Nephron progenitor cell (in vitro differentiated cells): ENCODE measurements around the gene HJV.
A peak's percentile ranks its signal among the peaks of the same experiment; 100 is the strongest.

Experiments used
- DNase-seq: peaks from one replicate; pipeline ENCODE4 v3.0.0; 2021
- H3K27ac Mint-ChIP-seq: 2 replicates; pipeline ENCODE4 v1.8.0; 2021; ENCODE audit warnings: mild to moderate bottlenecking, moderate library complexity, mixed read lengths
- H3K27me3 Mint-ChIP-seq: 2 replicates; pipeline ENCODE4 v1.8.0; 2021; ENCODE audit warnings: mild to moderate bottlenecking, low read depth, mixed read lengths; ENCODE audit not compliant: poor library complexity
- H3K36me3 Mint-ChIP-seq: 2 replicates; pipeline ENCODE4 v1.8.0; 2021; ENCODE audit warnings: low read depth, mixed read lengths
- H3K4me1 Mint-ChIP-seq: 2 replicates; pipeline ENCODE4 v1.8.0; 2021; ENCODE audit warnings: mixed read lengths
- H3K4me3 Mint-ChIP-seq: 2 replicates; pipeline ENCODE4 v1.8.0; 2021; ENCODE audit warnings: mild to moderate bottlenecking, moderate library complexity, mixed read lengths
- H3K9me3 Mint-ChIP-seq: 2 replicates; pipeline ENCODE4 v1.8.0; 2021; ENCODE audit warnings: mild to moderate bottlenecking, moderate library complexity, mixed read lengths
- TF ChIP-seq, protein P1 (sequence below): fragments of 200-600 bp; sonication (generic); IDR thresholded peaks from 2 replicates; pipeline ENCODE4 v1.5.0; 2021; ENCODE audit warnings: antibody characterized with exemption

Gene HJV

DNA sequence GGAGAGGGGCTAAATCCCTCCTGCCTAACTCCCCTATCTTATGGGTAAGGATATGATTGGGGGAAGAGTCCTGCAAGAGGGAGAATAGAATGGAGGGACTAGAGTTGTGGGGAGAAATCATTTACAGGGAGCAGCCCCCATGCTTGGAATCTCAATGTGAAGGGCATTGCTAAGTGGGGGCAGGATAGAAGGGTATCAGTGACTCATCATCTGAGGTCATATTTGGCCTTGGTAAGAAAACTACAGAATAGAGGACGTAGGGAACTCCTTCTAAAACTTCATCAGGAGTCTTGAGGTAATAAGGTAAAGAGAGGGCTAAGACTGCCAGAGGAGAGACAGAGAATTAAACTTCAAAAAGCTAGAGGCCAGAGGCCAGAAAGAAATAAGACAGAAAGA, 487 bp downstream of the HJV start:
- no peak for DNase-seq
- Mint-ChIP-seq H3K27ac (no peak overlapping the region), H3K36me3 (no peaks in the 10 kb centered on the region), H3K4me3 (no peak overlapping the region), H3K9me3 (peaks cover 4% of the 10 kb centered on the region), H3K4me1 (peaks cover 19% of the 10 kb centered on the region), H3K27me3 (peaks cover 82% of the 10 kb centered on the region)
- TF ChIP-seq, protein P1, sequence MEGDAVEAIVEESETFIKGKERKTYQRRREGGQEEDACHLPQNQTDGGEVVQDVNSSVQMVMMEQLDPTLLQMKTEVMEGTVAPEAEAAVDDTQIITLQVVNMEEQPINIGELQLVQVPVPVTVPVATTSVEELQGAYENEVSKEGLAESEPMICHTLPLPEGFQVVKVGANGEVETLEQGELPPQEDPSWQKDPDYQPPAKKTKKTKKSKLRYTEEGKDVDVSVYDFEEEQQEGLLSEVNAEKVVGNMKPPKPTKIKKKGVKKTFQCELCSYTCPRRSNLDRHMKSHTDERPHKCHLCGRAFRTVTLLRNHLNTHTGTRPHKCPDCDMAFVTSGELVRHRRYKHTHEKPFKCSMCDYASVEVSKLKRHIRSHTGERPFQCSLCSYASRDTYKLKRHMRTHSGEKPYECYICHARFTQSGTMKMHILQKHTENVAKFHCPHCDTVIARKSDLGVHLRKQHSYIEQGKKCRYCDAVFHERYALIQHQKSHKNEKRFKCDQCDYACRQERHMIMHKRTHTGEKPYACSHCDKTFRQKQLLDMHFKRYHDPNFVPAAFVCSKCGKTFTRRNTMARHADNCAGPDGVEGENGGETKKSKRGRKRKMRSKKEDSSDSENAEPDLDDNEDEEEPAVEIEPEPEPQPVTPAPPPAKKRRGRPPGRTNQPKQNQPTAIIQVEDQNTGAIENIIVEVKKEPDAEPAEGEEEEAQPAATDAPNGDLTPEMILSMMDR, result no peak

DNA sequence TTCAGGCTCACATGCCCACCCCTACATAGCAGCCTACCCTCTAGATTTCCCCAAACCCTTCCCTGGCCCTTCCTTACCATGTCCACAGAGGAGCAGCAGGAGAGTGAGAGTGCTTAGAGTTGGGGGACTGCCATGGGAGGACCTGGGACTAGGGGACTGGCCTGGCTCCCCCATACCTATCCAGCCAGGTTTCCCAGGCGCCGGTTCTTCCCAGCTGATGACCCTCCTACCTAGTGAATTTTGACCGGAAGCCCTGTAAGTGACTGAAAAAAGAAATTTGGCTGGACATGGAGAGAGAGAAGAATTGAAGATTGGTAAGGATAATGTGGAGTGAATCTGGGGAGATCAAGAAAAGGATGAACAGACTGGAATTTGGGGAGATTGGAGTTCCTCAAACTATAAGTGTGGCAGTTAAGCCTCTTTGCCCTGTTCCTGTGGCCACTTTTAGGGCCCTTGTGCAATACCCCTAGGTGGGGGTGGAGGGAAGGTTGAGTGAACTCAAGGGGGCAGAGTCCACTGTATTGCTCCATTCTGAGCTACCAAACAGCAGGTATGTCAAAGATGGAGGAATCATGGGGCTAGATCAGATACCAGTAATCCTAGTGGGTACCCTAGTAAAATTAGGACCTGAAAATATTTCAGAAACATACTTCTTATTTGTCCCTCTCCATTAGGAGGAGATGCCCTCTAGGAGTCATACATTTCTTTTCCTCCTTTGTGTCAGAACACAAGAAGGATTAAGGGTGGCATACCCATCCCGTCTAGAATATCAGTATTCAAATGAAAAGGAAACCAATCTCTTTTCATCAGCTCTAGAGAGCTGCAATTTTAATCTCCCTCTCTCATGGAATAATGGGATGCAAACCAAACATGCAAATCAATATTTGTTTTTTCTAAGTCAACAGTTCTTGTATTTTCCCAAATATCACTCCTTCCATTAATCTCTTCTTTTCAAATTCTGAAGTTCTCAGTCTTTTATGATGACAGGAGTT, 1.2 kb downstream of the HJV start:
- Mint-ChIP-seq H3K4me3 (peak overlapping the region; percentile 65), H3K27ac (no peak overlapping the region), H3K9me3 (peaks cover 4% of the 10 kb centered on the region), H3K27me3 (peaks cover 87% of the 10 kb centered on the region), H3K4me1 (peaks cover 19% of the 10 kb centered on the region), H3K36me3 (no peaks in the 10 kb centered on the region)
- TF ChIP-seq, protein P1, result no peak
- DNase-seq, result no peak

DNA sequence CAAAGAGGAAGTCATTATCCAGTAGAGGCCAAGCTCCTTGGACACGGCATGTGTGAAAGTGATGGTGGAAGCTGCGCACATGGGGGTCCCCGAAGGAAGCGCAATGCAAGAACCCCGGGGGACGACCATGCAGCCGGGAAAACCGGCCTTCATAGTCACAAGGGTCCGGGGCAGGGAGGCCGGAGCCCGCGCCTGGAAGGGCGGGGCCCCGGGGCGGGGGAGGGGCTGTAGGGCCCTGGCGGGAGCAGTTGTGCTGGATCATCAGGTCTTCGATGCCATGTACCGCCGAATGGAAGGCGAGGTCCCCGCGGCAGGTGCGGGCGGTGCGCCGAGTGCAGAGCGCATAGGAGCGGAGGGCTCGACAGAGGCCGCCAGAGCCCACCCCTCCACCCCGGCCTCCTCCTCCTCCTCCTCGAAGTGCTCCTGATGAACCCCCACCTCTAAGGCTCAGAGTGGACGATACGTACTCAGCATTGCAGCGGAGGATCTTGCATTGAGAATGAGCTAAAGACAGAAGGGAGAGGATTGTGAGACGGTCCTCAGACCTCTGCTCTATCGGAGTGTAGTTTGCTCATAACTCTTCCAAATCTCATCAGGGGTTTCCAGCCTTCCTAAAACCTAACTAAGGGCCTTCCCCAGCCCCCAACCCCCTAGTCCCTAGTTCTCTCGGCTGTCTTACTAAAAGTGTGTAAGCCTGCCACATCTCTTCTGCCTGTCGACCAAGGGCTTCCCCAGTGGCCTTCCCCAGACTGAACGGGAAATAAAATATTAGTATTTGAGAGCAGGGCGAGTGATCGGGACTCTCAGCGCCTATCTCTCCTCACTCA, 2.1 kb downstream of the HJV start:
- Mint-ChIP-seq H3K4me3 (peak overlapping the region; percentile 65), H3K9me3 (peaks cover 4% of the 10 kb centered on the region), H3K4me1 (peaks cover 19% of the 10 kb centered on the region), H3K27ac (no peak overlapping the region), H3K27me3 (peaks cover 92% of the 10 kb centered on the region), H3K36me3 (no peaks in the 10 kb centered on the region)
- TF ChIP-seq, protein P1, result no peak
- DNase-seq, result peak; percentile 47

DNA sequence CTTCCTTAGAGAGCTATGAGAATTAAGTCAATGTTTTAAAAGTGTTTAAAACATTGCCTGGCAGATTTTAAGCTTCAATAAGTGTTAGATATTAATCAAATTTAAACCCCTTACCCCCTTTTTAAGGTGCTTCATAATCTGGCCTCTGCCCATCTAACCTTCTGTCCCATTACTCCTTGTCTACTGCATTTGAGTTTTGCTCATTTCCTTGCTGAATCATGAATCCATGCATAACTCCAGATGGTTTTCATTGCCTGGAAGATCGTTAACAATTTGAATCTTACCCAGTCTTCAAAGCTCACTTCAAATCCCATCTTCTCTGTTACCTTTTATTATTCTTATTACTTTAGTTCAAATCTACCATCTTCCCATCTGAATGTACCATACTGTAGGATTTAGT, 4.6 kb downstream of the HJV start:
- no peak for DNase-seq
- Mint-ChIP-seq H3K27ac (no peak overlapping the region), H3K9me3 (peaks cover 4% of the 10 kb centered on the region), H3K4me3 (no peak overlapping the region), H3K4me1 (peaks cover 23% of the 10 kb centered on the region), H3K27me3 (peaks cover 75% of the 10 kb centered on the region), H3K36me3 (no peaks in the 10 kb centered on the region)
- TF ChIP-seq, protein P1, result no peak

- Mint-ChIP-seq H3K36me3 (no peaks in the 10 kb centered on the region), H3K4me3 (no peak overlapping the region), H3K9me3 (no peaks in the 10 kb centered on the region), H3K27me3 (peaks cover 42% of the 10 kb centered on the region), H3K4me1 (peaks cover 10% of the 10 kb centered on the region), H3K27ac (no peak overlapping the region)
- no peak for DNase-seq
- TF ChIP-seq, protein P1, result no peak
These were observed 8.0 kb downstream of the HJV start for GRCh38 chr1:146013559-146013922.
